Measurements from ENCODE around the gene RAPGEF1.

The RAPGEF1 gene

GRCh38 chr9:131645078-131645776, 94.6 kb downstream of the RAPGEF1 start:
- DNase-seq (ENCODE audit: low read depth in 2 of 2), result no peak

GRCh38 chr9:131642496-131643083, 97.3 kb downstream of the RAPGEF1 start:
- peak; percentile 30 to 40 for DNase-seq (ENCODE audit: low read depth in 2 of 2)

- no peak for DNase-seq (ENCODE audit: low read depth in 2 of 2)
Observed at GRCh38 chr9:131641618-131642495, 98.0 kb downstream of the RAPGEF1 start.

- no peak for DNase-seq (ENCODE audit: low read depth in 2 of 2)
Observed at GRCh38 chr9:131640438-131641137, 99.3 kb downstream of the RAPGEF1 start.

- no peak for DNase-seq (ENCODE audit: low read depth in 2 of 2)
Observed at GRCh38 chr9:131639769-131640437, 100.0 kb downstream of the RAPGEF1 start.

GRCh38 chr9:131636593-131636992, 103.3 kb downstream of the RAPGEF1 start:
- no peak for DNase-seq (ENCODE audit: low read depth in 2 of 2)

GRCh38 chr9:131635892-131636291, 104.0 kb downstream of the RAPGEF1 start:
- no peak for DNase-seq (ENCODE audit: low read depth in 2 of 2)

- peak; percentile 43 to 45 for DNase-seq (ENCODE audit: low read depth in 2 of 2)
Observed at GRCh38 chr9:131635285-131635684, 104.6 kb downstream of the RAPGEF1 start.

GRCh38 chr9:131633491-131634031, 106.3 kb downstream of the RAPGEF1 start:
- DNase-seq (ENCODE audit: low read depth in 2 of 2), result no peak

- DNase-seq (ENCODE audit: low read depth in 2 of 2), result no peak
Observed at GRCh38 chr9:131631306-131631705, 108.6 kb downstream of the RAPGEF1 start.

- no peak for DNase-seq (ENCODE audit: low read depth in 2 of 2)
Observed at GRCh38 chr9:131630205-131630831, 109.6 kb downstream of the RAPGEF1 start.

- no peak for DNase-seq (ENCODE audit: low read depth in 2 of 2)
Observed at GRCh38 chr9:131629825-131630204, 110.1 kb downstream of the RAPGEF1 start.

- DNase-seq (ENCODE audit: low read depth in 2 of 2), result no peak
Observed at GRCh38 chr9:131629226-131629500, 110.7 kb downstream of the RAPGEF1 start.

- DNase-seq (ENCODE audit: low read depth in 2 of 2), result no peak
Observed at GRCh38 chr9:131628459-131629225, 111.2 kb downstream of the RAPGEF1 start.

- peak in 1 of 2 donors; percentile 29 for DNase-seq (ENCODE audit: low read depth in 2 of 2)
Observed at GRCh38 chr9:131627648-131628458, 112.0 kb downstream of the RAPGEF1 start.

GRCh38 chr9:131627326-131627647, 112.6 kb downstream of the RAPGEF1 start:
- no peak for DNase-seq (ENCODE audit: low read depth in 2 of 2)

GRCh38 chr9:131625790-131626670, 113.8 kb downstream of the RAPGEF1 start:
- DNase-seq (ENCODE audit: low read depth in 2 of 2), result no peak

GRCh38 chr9:131625508-131625787, 114.4 kb downstream of the RAPGEF1 start:
- no peak for DNase-seq (ENCODE audit: low read depth in 2 of 2)

Measured in stimulated activated CD8-positive, alpha-beta memory T cell treated with anti-CD3 and anti-CD28 coated beads, Interleukin-2, amount 100 ng/mL, for 48 hours (primary cell).